Natural killer cell (primary cell): ENCODE results near the gene RTN4R. TPM values are rescaled to one million over a fixed set of nuclear protein-coding genes. Genes with fewer than 3 reads are reported as not detected.
"Not testable (repeated sequence)": the region's sequence is repeated elsewhere in the genome, so short reads cannot be mapped to it uniquely, and the experiment has no call there.

ENCODE experiments used
- ATAC-seq, 3 donors: fragments of 150-1000 bp in 2 of 3; fragments of 200-7000 bp in 1 of 3; cut with Tn5 transposase; 1 replicate in 1 of 3; 2 replicates in 2 of 3; pipeline ENCODE4 v1.10.0; 2021; ENCODE audit warnings: mild to moderate bottlenecking in 2 of 3, moderate library complexity in 2 of 3
- DNase-seq, 2 donors: peaks; one replicate each; pipeline versions ENCODE4 v3.0.0 to v3.0.0-alpha.2; 2013 to 2021; ENCODE audit warnings: mixed read lengths in 1 of 2
- H3K27ac ChIP-seq: one replicate; pipeline ENCODE4 v1.5.1; 2013; ENCODE audit warnings: mild to moderate bottlenecking, low read length
- H3K27me3 ChIP-seq: one replicate; pipeline ENCODE4 v1.6.1; 2013; ENCODE audit warnings: low read length; ENCODE audit not compliant: control insufficient read depth, insufficient read depth
- H3K36me3 ChIP-seq: one replicate; pipeline ENCODE4 v1.6.1; 2013; ENCODE audit warnings: low read length; ENCODE audit not compliant: control insufficient read depth, insufficient read depth
- H3K4me1 ChIP-seq: one replicate; pipeline ENCODE4 v1.6.1; 2013; ENCODE audit warnings: low read length; ENCODE audit not compliant: control insufficient read depth, insufficient read depth
- H3K4me3 ChIP-seq: one replicate; pipeline ENCODE4 v1.5.1; 2013; ENCODE audit warnings: low read length
- H3K9me3 ChIP-seq: one replicate; pipeline ENCODE4 v1.6.1; 2013; ENCODE audit warnings: low read length; ENCODE audit not compliant: control insufficient read depth, insufficient read depth
- H3K27ac Mint-ChIP-seq, 2 donors: one replicate each; pipeline ENCODE4 v1.8.0; 2022; ENCODE audit warnings: mild to moderate bottlenecking in 2 of 2, mixed read lengths in 2 of 2, moderate library complexity in 1 of 2
- H3K27me3 Mint-ChIP-seq, 2 donors: one replicate each; pipeline ENCODE4 v1.8.0; 2022; ENCODE audit warnings: low read depth in 2 of 2, mixed read lengths in 2 of 2
- H3K36me3 Mint-ChIP-seq: one replicate; pipeline ENCODE4 v1.8.0; 2022; ENCODE audit warnings: mixed read lengths
- H3K4me1 Mint-ChIP-seq, 2 donors: one replicate each; pipeline ENCODE4 v1.8.0; 2022; ENCODE audit warnings: mixed read lengths in 2 of 2
- H3K4me3 Mint-ChIP-seq: one replicate; pipeline ENCODE4 v1.8.0; 2022; ENCODE audit warnings: mild to moderate bottlenecking, moderate library complexity, mixed read lengths
- H3K9me3 Mint-ChIP-seq, 2 donors: one replicate each; pipeline ENCODE4 v1.8.0; 2022; ENCODE audit warnings: mixed read lengths in 2 of 2
- WGBS: methylation state at CpG from one replicate; pipeline ENCODE4 v1.1.7; 2013; ENCODE audit warnings: missing lambda C conversion rate; ENCODE audit not compliant: insufficient coverage; 5-methylcytosine and 5-hydroxymethylcytosine counted together
- intact Hi-C: fragments of 100-400 bp; cut with micrococcal nuclease; formaldehyde crosslinking; loops from one replicate; pipeline ENCODE4 v1.14.2; 2022
- total RNA-seq, 4 donors: library from RNA; stranded (reverse); fragments of 120-200 nt in 1 of 4; gene quantifications; one replicate each; pipeline versions ENCODE4 v1.2.3 to v1.2.4, GENCODE V29; 2013 to 2022
- TF ChIP-seq, protein P1 (sequence below): fragments of 200-600 bp; IDR thresholded peaks from one replicate; pipeline ENCODE4 v1.8.0; 2022; ENCODE audit warnings: antibody characterized with exemption

Gene RTN4R
- total RNA-seq, 3 donors from 2014 or later (not counting 1 experiment from before 2014, with no cell fraction given): 1.2 to 2.9 (median 1.6) TPM

DNA sequence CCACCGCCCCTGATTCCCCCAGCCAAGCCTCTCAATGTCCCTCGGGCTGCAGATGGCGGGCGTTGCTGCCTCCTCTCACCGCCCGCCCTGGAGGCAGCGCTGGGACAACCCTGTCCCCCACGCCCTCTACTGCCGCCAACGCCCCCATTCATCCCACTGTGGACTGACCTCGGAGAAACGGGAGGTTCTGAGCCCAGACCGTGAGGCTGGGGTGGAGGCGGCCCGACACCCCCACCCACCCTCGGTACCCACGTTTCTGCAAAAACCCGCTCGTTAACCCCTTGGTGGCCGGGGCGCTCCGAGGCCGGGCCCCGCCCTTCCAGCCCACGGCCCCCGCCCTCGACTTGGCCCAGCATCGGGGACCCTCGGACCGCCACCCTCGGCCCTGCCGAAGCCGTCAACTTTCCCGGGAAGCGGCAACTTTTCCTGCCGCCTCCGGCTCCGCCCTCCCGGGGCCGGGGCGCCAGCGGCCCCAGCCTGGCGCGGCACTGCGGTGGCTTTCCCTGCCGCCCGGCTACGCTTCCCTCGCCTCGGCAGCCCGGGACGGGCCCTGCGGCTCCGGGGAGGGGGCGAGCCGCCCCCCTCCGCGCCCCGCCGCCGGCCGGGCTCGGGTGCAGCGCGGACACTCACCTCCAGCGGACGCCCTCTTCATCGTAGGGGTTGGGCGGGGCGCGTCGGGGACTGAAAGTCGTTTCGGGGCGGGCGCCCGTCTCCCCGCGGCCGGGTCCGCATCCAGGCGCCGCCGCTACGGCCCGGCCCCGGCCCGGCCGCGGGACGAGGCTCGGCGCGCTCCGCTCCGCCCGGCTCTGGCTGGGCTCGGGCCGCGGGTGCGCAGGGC lies 458 bp downstream of the RTN4R start:
- ATAC-seq: peak in 1 of 3 donors; percentile 36

DNA sequence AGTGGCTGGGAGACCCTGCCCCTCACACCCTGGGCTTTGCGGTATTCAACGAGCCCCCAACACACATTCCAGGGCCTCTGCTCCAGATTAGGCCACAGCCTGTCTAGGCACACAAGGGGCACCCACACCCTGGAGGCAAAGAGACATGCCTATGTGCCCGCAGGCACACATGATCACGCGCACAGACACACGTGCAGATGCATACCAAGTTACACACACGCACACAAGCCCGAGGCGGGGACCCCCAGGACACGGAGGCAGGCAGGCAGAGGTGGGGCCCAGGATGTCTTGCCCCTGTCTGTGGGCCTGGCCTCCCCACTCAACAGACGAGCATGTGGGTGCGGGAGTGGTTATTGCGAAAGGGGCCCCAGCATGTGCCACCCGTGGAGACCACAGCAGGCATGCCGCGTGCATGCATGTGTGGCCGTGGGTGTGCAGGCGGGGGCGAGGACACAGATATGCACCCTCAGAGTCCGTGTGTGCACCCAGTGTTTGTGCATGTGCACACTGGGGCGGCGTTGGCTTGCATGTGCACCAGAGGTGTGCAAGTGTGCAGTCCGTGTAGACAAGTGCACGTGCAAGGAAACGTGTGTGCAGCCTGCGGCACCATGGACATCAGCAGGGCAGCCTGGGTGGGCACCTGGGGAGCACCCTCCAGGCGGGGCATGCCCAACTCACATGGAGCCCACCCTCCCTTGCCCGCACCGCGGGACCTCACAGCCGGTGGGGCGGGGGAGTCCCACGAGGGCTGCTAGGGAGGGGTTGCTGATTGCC lies 1.3 kb downstream of the RTN4R start:
- H3K27ac ChIP-seq, H3K27me3 ChIP-seq, H3K36me3 Mint-ChIP-seq, H3K36me3 ChIP-seq, H3K27me3 Mint-ChIP-seq, H3K9me3 ChIP-seq, H3K4me3 ChIP-seq, ATAC-seq, H3K9me3 Mint-ChIP-seq, intact Hi-C loops: not testable (repeated sequence)
- H3K4me3 Mint-ChIP-seq: peak overlapping the region; percentile 79
- peak overlapping the region in 1 of 2 donors; percentile 29 for H3K27ac Mint-ChIP-seq
- WGBS: 66% methylated on average over 33 of the region's 33 CpGs
- peak in 1 of 2 donors; percentile 24 for DNase-seq
- peaks cover 13% of the 10 kb centered on the region for H3K4me1 ChIP-seq
- H3K4me1 Mint-ChIP-seq: peaks cover 6 to 11% of the 10 kb centered on the region in 2 donors

More for the DNA sequence above, 458 bp downstream of the RTN4R start:
- intact Hi-C loops: loop anchor here (1.0 kb wide), 2 partner anchors 110 to 296 kb away; no protein-coding TSS in a partner anchor
- Histone ChIP-seq H3K4me3 (no peak overlapping the region), H3K36me3 (no peaks in the 10 kb centered on the region), H3K27me3 (peaks cover 4% of the 10 kb centered on the region), H3K4me1 (peaks cover 17% of the 10 kb centered on the region), H3K27ac (no peak overlapping the region), H3K9me3 (no peaks in the 10 kb centered on the region)
- Mint-ChIP-seq H3K4me1 (peaks cover 6 to 11% of the 10 kb centered on the region in 2 donors), H3K9me3 (no peaks in the 10 kb centered on the region), H3K36me3 (no peaks in the 10 kb centered on the region), H3K27me3 (no peaks in the 10 kb centered on the region), H3K27ac (no peak overlapping the region), H3K4me3 (no peak overlapping the region)
- 4% methylated on average over 101 of the region's 101 CpGs for WGBS
- DNase-seq: peak in 1 of 2 donors; percentile 17
- TF ChIP-seq, protein P1, sequence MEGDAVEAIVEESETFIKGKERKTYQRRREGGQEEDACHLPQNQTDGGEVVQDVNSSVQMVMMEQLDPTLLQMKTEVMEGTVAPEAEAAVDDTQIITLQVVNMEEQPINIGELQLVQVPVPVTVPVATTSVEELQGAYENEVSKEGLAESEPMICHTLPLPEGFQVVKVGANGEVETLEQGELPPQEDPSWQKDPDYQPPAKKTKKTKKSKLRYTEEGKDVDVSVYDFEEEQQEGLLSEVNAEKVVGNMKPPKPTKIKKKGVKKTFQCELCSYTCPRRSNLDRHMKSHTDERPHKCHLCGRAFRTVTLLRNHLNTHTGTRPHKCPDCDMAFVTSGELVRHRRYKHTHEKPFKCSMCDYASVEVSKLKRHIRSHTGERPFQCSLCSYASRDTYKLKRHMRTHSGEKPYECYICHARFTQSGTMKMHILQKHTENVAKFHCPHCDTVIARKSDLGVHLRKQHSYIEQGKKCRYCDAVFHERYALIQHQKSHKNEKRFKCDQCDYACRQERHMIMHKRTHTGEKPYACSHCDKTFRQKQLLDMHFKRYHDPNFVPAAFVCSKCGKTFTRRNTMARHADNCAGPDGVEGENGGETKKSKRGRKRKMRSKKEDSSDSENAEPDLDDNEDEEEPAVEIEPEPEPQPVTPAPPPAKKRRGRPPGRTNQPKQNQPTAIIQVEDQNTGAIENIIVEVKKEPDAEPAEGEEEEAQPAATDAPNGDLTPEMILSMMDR: no peak

DNA sequence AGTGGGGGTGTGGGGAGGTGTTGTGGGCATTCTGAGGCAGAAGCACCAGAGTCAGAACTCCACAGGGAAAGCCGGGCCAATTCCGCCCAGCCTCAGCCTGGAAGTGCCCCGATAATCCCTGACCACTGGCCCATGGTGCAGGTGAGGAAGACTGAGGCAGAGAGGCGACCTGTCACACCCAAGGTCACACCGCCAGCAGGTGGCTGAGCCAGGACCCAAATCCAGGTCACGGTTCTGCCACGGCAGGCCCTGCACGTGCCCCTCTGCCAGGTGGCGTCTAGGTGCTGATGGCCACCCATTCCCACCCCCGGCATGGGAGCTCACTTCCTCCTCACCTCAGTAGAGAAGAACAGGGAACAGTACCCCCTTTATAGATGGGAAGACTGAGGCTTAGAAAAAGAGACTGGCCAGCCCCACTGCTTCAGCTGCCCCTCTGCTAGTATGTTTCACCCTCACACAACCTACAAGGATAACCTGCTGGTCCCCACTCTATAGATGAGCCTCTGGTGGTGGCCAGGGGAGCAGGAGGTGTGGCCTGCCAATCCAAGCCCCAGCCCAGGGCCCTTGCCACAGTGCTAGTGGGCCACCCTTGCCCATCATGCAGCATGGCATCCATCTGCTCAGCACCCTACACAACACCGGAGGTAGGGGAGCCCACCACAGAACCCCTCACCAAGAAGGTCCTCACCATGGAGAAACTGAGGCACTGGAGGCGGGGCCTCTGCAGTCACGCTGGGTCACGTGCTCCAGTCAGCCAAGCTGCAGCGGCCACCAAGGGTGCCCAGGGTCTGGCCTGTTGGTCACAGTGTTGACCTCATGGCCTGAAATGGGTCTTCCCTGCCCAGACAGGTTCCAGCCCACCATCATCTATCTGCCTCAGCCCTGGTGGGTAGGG lies 2.1 kb downstream of the RTN4R start:
- peak overlapping the region in 1 of 2 donors; percentile 29 for H3K27ac Mint-ChIP-seq
- H3K27me3 Mint-ChIP-seq, H3K27ac ChIP-seq, H3K36me3 Mint-ChIP-seq, intact Hi-C loops, ATAC-seq, DNase-seq, H3K4me3 ChIP-seq, H3K9me3 Mint-ChIP-seq, H3K9me3 ChIP-seq, H3K27me3 ChIP-seq, H3K36me3 ChIP-seq, H3K4me3 Mint-ChIP-seq: not testable (repeated sequence)
- H3K4me1 ChIP-seq: peaks cover 13% of the 10 kb centered on the region
- H3K4me1 Mint-ChIP-seq: peaks cover 6 to 11% of the 10 kb centered on the region in 2 donors
- WGBS: 94% methylated on average over 11 of the region's 15 CpGs

DNA sequence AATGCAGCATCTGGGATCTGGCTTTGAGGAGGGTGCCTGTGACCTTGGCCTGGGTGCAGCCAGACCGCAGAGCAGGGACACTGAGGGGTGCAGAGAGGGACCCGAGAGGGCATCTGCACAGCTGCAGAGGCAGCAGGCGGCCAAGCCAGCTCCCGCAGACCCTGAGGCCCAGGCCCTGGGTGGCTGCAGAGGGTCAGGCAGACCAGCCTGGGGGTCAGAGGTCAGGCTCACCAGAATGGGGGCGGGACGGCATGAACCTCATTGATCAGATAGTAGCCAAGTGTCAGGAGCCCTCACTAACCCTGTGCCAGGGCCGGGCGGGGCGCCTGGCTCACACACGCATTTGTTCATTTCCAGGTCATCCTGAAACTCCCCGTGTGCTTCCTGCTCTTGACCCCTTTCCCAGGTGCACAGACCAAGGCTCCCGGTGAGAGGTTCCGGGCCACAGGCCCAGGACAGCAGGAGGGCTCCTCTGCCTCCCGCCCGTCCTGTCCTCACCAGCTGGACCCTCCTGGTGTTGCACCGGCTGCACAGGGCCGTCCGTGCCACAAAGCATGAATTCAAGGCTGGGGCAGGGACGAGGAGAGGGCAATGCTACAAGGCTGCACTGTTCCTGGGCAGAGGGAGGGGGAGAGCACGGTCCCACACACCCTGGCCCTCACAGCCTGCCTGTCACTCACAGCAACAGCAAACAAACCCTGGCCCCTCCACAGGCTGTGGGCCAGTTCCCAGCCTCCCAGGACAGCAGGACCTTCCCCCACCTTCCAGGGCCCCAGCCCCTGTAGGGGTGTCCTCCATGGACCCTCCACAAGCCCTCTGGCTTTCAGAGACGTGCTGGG lies 3.3 kb downstream of the RTN4R start:
- peaks cover 4% of the 10 kb centered on the region for H3K27me3 ChIP-seq
- Mint-ChIP-seq H3K27me3 (no peaks in the 10 kb centered on the region), H3K4me3 (no peak overlapping the region), H3K36me3 (no peaks in the 10 kb centered on the region), H3K27ac (no peak overlapping the region), H3K4me1 (peaks cover 6 to 8% of the 10 kb centered on the region in 2 donors), H3K9me3 (no peaks in the 10 kb centered on the region)
- intact Hi-C loops: no loop called here
- H3K36me3 ChIP-seq: no peaks in the 10 kb centered on the region
- TF ChIP-seq, protein P1: no peak
- H3K4me3 ChIP-seq: no peak overlapping the region
- H3K27ac ChIP-seq: no peak overlapping the region
- H3K4me1 ChIP-seq: peaks cover 13% of the 10 kb centered on the region
- no peak for DNase-seq
- ATAC-seq: no peak
- 85% methylated on average over 21 of the region's 21 CpGs for WGBS
- no peaks in the 10 kb centered on the region for H3K9me3 ChIP-seq

DNA sequence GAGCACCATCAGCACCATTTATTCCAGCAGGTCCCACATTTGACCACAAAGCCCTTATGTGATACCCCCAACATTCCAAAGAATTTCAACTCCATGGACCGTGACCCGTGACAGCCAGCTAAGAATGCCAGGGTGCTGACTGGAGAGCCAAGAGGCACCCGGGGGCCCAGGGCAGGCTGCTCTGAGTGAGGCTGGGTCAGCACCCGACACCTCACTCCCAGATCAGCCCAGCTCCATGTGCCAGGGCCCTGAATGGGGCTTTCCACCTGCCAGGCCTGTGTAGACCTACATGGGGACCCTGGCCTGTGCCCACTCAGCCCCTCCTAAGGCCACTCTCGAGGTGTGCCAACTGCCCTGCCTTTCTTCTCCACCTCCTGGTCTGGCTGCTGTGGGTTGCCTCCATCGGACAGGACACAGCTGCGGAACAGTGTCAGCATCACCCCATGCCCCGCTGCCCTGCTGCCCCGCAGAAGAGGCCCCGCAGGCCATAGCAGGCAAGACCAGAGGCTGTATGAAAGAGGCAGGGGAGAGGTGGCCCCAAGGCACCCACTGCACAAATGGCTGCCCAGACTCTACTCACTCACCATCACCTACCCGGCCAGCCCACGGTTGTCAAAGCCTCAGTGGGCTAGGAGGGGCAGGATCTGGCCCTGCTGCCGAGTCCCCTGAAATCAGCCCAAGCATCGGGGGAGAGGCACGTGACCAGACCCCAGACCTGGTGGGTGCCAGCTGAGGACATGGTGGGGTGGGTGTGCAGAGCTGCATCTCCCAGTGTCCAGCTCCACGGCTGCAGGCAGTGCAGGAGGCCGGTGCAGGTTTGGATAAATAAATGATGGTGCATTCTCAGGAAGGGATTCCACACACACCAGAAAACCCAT lies 4.5 kb downstream of the RTN4R start:
- H3K36me3 Mint-ChIP-seq, H3K27me3 Mint-ChIP-seq, H3K27ac ChIP-seq, H3K27me3 ChIP-seq, H3K27ac Mint-ChIP-seq, H3K4me1 Mint-ChIP-seq, H3K36me3 ChIP-seq, H3K9me3 ChIP-seq, H3K9me3 Mint-ChIP-seq, H3K4me3 ChIP-seq, DNase-seq, ATAC-seq, intact Hi-C loops: not testable (repeated sequence)
- peaks cover 12% of the 10 kb centered on the region for H3K4me1 ChIP-seq
- peak overlapping the region; percentile 4 for H3K4me3 Mint-ChIP-seq
- 82% methylated on average over 15 of the region's 17 CpGs for WGBS
